ENCODE data around the gene ITGA11. TPM values are rescaled to one million over a fixed set of nuclear protein-coding genes. Genes with fewer than 3 reads are reported as not detected.

ITGA11 gene
- total and polyA plus RNA-seq, 8 donors = 0.08 to 12.1 (median 2.0) TPM

DNA sequence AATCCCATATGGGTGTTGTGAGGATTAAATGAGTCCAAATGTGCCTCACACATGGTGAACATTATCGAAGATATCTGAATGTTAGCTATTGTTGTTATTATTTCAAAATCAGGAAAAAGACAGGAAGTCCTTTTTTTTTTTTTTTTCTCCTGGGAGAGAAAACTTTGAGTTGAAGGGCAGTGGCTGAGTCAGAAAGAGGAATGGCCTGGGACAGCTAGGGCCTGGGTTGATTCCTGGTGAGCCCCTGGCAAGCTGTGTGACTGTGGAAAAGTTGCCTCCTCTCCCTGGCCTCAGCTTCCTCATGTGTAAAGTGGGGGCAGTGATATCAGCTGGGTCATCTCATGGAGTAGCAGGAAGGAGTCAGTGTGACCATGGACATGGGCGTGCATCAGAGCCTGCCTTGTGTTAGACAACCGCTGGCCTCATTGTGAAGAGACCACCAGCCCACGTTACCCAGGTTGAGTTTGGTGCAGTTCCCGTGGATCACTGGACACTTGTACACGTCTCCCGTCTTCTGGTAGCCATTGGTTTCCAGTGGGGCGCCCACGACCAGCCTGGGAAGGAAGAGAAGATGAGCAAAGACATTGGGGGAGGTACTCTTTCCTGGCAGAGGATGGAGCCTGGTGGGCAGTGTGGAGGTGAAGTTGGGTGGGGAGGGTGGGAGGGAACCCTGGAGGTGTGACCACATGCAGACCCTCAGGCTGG is 63.1 kb downstream of the ITGA11 start:
- Histone ChIP-seq H3K27me3 (no peaks in the 10 kb centered on the region), H3K36me3 (no peaks in the 10 kb centered on the region), H3K9me3 (no peaks in the 10 kb centered on the region), H3K4me1 (peaks cover 0 to 22% (median 9%) of the 10 kb centered on the region in 4 donors), H3K27ac (no peak overlapping the region), H3K4me3 (no peak overlapping the region)
- intact Hi-C loops (cut with DNase I; ENCODE audit: low total_unique reads) = no loop called here
- 72 to 89% (median 85%) methylated on average over 7 to 9 of the region's 9 CpGs for WGBS, 5 donors
- TF ChIP-seq POLR2AphosphoS5 (IDR thresholded peaks at IDR 0.05) (no peak), POLR2A (IDR thresholded peaks at IDR 0.05) (no peak), EP300 (IDR thresholded peaks at IDR 0.05) (no peak)
- TF ChIP-seq, protein P1, sequence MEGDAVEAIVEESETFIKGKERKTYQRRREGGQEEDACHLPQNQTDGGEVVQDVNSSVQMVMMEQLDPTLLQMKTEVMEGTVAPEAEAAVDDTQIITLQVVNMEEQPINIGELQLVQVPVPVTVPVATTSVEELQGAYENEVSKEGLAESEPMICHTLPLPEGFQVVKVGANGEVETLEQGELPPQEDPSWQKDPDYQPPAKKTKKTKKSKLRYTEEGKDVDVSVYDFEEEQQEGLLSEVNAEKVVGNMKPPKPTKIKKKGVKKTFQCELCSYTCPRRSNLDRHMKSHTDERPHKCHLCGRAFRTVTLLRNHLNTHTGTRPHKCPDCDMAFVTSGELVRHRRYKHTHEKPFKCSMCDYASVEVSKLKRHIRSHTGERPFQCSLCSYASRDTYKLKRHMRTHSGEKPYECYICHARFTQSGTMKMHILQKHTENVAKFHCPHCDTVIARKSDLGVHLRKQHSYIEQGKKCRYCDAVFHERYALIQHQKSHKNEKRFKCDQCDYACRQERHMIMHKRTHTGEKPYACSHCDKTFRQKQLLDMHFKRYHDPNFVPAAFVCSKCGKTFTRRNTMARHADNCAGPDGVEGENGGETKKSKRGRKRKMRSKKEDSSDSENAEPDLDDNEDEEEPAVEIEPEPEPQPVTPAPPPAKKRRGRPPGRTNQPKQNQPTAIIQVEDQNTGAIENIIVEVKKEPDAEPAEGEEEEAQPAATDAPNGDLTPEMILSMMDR (IDR thresholded peaks at IDR 0.05) = no peak
- no peak for DNase-seq

DNA sequence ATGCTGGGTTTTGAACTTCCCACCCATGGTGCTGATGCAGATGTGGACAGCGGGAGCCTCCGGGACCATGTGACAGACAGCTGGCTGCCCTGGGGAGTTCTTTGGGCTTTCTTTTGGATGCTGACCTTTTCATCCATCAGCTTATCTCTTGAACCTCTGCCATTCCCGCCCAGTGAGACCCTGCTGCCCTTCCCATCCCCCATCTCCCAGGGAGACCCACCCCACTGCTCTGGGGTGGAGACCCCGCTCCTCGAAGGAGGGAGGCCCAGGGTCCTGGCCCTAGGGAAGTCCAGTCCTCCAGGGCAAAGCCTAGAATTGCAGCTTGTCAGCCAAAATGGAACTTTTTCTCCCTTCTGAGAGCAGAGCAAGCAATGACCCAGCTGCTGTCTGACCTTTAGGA is 64.0 kb downstream of the ITGA11 start:
- Histone ChIP-seq H3K27me3 (no peaks in the 10 kb centered on the region), H3K4me3 (no peak overlapping the region), H3K27ac (no peak overlapping the region), H3K4me1 (peaks cover 0 to 27% (median 13%) of the 10 kb centered on the region in 4 donors), H3K9me3 (no peaks in the 10 kb centered on the region), H3K36me3 (no peaks in the 10 kb centered on the region)
- intact Hi-C loops (cut with DNase I; ENCODE audit: low total_unique reads) = no loop called here
- WGBS, 5 donors = 35 to 57% (median 45%) methylated on average over 5 of the region's 5 CpGs
- no peak for TF ChIP-seq POLR2A (IDR thresholded peaks at IDR 0.05)
- no peak for DNase-seq

DNA sequence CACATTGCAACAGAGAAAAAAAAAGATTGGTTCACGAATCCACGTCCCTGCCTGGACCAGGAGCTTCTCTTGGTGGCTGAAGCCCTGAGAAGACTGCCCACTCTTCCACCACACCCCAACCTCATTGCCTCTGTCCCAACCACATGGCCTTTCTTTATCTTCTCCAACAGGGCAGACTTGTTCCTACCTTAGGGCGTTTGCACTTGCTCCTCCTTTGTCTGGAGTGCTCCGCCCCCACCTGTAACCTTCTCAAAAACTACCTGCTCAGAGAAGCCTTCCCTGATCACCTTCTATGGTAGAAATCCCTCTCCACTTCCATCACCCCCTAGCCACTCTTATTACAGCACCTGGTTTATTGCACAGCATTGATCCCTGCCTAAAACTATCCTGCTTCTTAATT is 64.7 kb downstream of the ITGA11 start:
- TF ChIP-seq POLR2AphosphoS5 (IDR thresholded peaks at IDR 0.05) = no peak
- TF ChIP-seq POLR2A (IDR thresholded peaks at IDR 0.05) = no peak
- no peak for TF ChIP-seq EP300 (IDR thresholded peaks at IDR 0.05)
- TF ChIP-seq, protein P1 (IDR thresholded peaks at IDR 0.05) = no peak

DNA sequence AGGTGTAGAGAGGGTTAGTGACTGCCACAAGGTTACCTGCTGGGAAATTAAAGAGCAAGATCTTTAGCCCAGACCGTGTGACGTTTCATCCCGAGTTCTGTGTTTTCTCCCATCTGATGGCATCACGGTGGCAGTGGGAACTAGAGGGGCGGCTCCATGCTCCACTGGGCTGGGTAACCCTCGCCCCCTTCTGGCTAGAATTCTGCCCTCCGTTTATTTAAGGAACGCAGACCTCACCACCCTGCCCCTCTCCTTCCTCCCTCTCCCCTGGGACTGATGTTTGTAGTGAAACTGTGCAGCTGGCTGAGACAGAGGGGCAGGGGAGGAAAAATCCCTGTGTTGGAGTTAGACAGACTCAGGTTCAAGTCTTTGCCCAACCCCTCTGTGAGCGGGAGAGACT is 65.6 kb downstream of the ITGA11 start:
- WGBS, 5 donors = 39 to 61% (median 51%) methylated on average over 9 of the region's 9 CpGs
- no peak overlapping the region for H3K27ac ChIP-seq

More for the DNA sequence above, 64.7 kb downstream of the ITGA11 start:
- Histone ChIP-seq H3K27me3 (no peaks in the 10 kb centered on the region), H3K36me3 (no peaks in the 10 kb centered on the region), H3K9me3 (no peaks in the 10 kb centered on the region), H3K4me1 (peaks cover 0 to 27% (median 13%) of the 10 kb centered on the region in 4 donors), H3K27ac (no peak overlapping the region), H3K4me3 (no peak overlapping the region)
- 60 to 82% (median 67%) methylated on average over 4 of the region's 4 CpGs for WGBS, 5 donors
- intact Hi-C loops (cut with DNase I; ENCODE audit: low total_unique reads) = no loop called here
- DNase-seq = no peak

More for the DNA sequence above, 65.6 kb downstream of the ITGA11 start:
- no peak for DNase-seq
- Histone ChIP-seq H3K4me3 (no peak overlapping the region), H3K27me3 (no peaks in the 10 kb centered on the region), H3K9me3 (no peaks in the 10 kb centered on the region), H3K4me1 (peaks cover 0 to 27% (median 13%) of the 10 kb centered on the region in 4 donors), H3K36me3 (no peaks in the 10 kb centered on the region)
- intact Hi-C loops (cut with DNase I; ENCODE audit: low total_unique reads) = no loop called here
- TF ChIP-seq POLR2A (IDR thresholded peaks at IDR 0.05) (no peak), POLR2AphosphoS5 (IDR thresholded peaks at IDR 0.05) (no peak), EP300 (IDR thresholded peaks at IDR 0.05) (no peak)
- TF ChIP-seq, protein P1 (IDR thresholded peaks at IDR 0.05) = no peak

Measured in stomach (tissue), 9 donors.